ENCODE measurements around the gene TXNDC17.
"Not testable (repeated sequence)": the region's sequence is repeated elsewhere in the genome, so short reads cannot be mapped to it uniquely, and the experiment has no call there.

TXNDC17 gene

GRCh38 chr17:6684881-6685767 lies 44.3 kb downstream of the TXNDC17 start:
- no peak for DNase-seq

- no peak for DNase-seq
Measured at GRCh38 chr17:6686026-6686425, 45.2 kb downstream of the TXNDC17 start.

- no peak for DNase-seq
Measured at GRCh38 chr17:6688944-6689343, 48.1 kb downstream of the TXNDC17 start.

- no peak for DNase-seq
Measured at GRCh38 chr17:6690641-6691040, 49.8 kb downstream of the TXNDC17 start.

- DNase-seq: no peak
Measured at GRCh38 chr17:6691546-6691945, 50.7 kb downstream of the TXNDC17 start.

- DNase-seq: not testable (repeated sequence)
Measured at GRCh38 chr17:6691958-6692357, 51.1 kb downstream of the TXNDC17 start.

Measured in fibroblast of skin of scalp (primary cell).